Anterior cingulate cortex (tissue), 58 donors: ENCODE results near the gene IRF8.
"Not testable (repeated sequence)": the region's sequence is repeated elsewhere in the genome, so short reads cannot be mapped to it uniquely, and the experiment has no call there.

Experiments used
- DNase-seq, 58 donors: peaks; one replicate each; lab custom pipeline; 2025; lab: John Stamatoyannopoulos, UW

Gene IRF8

DNA sequence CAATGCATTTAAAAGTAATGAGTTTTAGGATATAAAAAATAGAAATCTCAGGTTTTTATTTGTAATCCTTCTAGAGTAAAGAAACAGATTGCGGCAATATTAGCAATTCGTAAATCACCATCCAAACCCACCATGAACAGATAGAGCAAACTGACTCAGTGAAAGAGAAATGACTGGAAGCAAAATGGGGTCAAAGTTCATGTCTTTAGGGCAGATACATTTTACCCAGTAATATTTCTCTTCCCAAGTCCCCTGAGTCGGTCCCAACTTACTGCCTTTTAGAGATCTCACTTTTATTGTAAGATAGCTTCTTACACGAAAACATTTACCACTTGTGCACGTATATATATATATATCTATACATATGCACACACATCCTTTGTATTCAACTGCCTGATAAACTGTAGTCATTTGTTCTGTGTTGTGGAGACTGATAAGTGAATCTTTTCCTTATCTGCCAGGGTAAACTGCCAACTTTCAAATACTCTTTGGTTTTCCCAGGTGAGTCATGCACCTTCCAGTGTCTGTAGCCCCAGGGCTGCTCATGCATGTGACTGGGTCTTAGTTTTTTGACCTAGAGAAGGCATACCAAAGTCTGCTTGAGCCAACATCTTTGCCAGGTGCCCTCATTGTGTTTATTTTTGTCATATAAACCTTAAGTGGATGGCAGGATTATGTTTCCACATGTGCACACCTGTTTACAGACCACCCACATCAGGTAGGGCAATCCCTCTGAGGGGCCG lies 7.8 kb upstream of the IRF8 start:
- no peak for DNase-seq

DNA sequence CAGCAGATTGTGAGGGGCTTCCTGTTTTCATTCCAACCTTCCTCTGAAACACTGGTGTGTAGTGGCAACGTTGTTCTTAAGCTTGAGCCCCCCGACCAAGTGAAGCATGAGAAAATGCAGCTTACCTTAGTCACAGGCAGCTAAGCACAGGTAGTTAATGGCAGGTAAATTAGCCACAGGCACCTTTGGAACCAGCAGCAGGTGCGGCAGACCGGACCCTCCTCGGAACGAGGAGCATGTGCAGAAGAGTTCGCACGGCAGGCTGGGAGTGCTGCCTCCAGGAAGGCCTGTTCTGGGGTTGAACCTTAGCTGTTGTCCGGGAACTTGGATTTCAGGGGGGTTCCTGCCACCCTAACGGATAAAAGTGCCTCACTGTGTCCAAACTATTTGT lies 7.2 kb upstream of the IRF8 start:
- DNase-seq, result no peak

DNA sequence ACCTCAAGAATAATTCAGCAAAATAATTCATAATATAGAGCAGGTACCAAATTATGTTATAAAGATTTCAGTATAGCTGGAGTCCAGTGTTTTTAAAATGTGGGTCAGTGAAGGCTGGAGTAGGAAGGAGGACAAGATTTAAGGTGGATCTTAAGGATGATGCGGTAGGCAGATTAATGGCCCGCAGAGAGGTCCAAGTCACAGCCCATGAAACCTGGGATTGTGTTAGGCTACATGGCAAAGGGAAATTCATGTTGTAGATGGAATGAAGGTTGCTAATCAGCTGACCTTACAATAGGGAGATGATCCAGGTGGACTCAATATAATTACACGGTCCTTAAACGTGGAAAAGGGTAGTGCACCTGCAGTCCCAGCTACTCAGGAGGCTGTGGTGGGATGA lies 6.2 kb upstream of the IRF8 start:
- no peak for DNase-seq

DNA sequence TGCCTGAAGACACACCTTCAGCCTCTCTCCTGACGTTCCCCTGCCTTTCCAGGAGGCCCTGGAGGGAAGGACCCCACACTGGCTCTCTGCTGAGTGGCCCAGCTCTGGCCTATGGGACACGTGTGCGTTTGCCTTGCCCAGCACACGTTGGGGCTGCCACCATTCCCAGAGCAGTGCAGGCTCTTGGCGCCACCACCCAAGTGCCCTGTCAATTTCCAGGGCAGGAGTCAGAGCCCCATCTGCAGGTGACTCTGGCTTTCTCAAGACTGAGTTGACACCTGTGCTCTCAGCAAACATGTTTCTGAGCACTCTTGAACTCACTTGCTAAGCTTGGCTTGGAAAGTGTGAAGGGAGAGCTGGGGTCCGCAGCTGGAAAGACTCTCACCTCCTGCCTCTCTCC lies 4.7 kb upstream of the IRF8 start:
- DNase-seq, result no peak

DNA sequence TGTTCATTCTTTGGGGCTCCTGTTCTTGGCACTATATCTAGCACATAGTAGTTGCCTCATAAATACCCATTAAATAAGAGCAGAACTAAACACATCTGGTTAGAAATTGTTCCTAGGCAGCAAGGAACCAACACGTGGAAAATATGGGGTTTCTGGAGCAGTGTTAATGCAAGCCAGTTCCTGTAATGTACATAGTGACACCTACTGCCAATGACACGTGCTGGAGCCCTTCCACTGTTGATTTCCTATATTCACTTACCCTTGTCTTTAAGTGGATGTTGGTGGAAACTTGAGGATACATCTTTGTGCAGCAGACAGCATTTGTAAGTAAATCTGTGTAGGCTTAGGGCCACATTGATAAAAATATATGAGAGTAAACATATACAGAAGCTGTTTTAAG lies 1.6 kb upstream of the IRF8 start:
- DNase-seq, result no peak

DNA sequence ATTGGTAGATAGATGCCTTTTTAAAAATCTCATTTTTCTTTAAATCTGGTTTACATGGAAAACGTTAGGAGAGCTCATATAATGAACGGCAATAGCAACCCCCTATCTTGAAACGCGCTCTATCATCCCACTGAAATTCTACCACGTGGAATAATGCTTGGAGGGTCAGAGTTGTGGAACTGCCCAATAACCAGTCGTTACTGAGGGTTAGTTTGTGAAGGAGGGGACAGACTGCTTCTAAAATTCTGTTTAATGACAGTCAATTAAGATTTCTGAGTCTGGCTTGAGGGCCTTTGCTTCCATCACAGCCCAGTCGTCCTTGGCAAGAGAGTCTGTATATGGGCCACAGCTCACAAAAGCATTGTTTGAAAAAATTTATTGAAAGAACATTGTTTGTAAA lies 482 bp downstream of the IRF8 start:
- DNase-seq, result no peak

DNA sequence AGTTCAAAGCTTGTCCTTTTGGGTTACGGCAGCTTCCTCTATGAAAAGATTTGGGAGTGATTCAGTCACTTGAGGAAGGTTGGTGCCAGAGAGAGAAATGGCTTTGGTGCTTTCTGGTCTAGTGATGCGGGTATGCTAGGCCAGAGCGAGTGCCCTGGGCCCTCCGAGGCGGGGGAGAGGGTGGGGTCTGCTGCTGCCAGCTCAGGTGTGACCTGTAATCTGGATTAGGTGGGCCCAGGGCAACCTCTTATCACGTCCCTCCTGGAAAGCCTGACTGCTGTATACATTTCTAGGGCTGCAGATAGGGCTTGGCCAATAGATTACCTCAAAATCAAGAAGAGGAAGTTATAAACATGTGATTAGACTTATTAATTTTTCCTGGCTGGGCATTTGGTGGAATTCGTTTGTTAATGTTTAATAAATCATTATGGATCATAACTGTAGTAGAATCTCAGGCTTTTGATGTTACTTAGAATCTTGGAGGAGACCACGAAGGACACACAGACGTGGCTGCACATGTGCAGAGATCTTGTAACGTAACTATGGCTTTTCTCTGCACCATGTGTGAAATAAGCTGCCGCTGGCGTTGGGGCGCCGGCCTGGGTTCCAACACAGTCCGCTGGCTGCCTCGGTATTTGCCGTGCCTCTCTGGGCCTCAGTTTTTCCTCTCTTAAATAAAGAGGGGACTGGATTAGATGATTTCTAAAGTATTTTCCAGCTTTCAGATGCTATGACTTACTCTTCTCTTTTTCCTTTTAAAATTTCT lies 1.2 kb downstream of the IRF8 start:
- no peak for DNase-seq

DNA sequence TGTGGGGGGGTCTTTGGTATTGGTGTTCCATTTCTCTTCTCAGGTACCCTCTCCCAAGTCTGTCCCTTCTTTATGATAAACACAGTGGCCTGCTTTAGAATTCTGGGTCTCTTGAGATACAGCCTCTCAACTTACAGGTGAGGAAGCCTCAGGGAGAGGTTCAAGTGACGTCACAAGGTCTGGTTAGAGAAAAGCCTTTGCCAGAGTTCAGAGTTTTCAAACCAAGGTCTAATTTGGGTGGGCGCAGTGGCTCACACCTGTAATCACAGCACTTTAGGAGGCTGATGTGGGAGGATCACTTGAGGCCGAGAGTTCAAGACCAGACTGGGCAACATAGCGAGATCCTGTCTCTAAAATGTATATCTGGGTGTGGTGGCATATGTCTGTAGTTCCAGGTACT lies 2.1 kb downstream of the IRF8 start:
- DNase-seq, result no peak

DNA sequence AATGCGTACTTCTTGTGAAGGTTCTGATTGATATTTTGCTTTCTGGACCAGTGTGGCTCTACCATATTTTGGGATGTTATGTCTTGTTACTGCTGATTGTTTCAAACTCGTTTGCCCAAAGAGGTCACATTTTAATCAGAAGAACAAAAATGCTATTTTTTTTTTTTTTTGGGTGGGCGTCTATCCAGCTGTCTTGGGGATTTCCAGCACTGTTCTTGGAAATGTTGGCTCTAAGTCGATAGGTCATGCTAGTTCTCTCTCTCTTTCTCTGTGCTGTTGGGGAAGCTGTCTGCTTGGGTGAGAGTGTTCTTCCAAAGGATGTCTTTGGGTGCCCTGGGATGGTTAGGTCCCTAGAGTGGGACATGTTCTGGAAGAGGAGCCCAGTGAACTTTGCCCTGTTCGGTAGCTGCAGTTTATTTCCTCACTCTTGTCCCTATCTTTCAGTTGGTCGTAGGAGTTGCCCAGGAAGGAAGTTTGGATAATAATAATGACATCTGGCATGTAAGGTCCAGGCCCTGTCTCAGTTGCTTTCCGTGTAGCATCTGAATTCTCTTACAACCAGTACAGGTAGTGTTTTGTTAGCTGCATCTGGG lies 2.9 kb downstream of the IRF8 start:
- no peak for DNase-seq

DNA sequence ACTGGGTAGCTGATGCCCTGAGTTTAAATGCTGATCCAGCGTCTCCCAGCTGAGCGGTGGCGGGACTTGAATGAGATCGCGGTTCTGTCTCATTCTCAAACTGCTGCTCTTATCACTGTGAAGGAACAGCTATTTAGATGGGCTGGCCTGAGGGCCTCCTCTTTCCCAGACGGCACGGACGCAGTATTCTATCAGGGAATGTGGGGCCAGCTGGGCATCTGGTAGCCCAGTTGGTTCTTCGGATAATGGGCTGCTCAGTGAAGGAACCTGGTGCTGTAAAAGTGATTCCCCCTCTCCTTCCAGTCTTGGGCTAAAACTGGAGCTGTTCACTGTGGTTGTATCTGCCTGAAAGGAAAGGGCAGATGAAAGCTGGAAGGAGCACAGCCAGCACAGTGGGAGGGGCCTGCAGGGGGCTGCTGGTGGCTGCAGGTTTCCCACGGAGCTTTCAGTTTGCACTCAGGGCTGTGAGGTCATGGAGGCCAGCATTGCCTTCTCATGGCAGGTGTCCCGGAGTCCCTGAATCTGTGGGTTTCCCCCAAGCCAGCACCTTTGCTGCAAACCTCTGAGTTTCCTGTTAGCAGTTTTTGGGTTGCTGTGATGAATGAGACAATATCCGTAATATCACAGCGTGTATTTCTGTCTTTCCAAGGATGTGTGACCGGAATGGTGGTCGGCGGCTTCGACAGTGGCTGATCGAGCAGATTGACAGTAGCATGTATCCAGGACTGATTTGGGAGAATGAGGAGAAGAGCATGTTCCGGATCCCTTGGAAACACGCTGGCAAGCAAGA lies 3.6 kb downstream of the IRF8 start:
- DNase-seq, result no peak

DNA sequence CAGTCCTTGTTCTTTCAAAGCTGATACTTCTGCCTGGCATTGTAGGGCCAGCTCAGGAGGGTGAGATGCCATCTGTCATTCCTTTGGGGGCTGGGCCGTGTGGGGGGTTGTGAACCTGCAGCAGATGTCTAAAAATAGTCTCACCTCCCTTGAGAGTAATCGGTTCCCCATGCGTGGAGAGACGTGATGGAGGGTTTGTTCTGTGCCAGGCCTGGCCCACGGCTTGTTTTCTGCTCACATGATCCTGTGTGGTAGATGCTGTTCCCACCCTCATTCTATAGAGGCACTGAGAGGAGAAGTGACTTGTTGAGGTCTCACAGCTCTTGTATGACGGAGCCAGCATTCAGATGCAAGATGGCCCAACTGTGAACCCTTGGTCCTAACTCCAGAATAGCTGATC lies 4.6 kb downstream of the IRF8 start:
- DNase-seq, result no peak

DNA sequence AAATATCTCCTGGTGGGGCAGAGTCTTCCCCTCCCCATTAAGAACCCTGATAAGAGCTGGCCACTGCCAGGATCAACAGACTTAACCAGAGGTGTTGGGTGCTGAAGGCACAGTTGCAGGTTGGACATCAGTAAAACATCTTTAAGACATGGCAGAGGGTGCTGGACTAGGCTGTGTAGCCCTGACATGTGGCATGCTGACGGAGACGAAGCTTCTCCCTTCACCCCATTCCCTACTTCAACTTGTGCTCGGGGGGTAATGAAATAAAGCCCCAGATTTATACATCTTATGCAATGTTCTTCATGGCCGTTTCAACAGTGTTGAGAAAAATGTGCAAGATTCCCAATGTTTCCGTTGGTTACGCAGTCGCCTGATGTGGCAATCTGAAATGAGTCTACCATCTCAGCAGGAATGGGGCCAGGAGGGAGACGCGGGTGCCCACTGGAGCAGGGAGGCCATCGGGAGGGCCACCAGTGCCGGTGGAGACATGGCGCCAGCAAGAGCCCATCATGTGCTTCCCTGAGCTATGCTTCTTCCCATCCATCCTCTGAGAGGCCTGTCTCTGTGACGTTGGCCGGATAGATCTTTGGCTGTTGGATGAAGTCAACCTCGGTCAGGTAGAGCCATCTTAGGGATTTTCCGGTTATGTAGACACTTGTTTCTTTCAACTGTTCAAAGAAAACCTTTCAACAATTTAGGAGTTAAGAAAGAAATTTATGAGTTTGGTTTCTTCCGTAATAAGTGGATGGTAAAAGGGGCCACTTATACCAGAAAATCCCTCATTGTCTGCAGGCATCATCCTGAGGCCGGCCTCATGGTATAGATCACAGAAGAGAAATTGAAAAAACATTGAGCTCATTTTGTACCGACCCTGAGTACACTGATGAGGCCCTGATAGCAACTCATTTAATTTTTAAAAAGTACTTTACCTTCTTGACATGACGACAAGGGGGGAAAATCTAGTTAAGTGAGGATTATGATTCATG lies 6.4 kb downstream of the IRF8 start:
- DNase-seq, result no peak

DNA sequence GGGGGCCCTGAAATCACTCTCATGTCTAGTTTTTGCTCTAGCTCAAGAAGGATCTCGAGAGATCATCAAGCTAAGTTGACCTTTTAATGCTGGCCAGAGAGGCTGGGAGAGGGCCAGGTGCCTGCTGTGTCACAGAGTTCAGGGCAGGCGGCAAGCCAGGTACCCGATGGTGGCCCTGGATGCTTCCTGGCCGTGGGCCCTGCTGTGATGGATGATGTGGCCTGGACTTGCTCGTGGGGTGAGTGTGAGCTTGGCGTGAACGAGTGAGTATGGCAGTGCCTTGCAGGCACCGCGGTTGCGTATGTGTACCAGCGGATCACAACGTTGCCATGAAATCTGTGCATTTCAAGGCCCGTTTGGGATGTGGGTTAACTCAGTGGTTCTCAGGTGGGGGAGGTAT lies 7.4 kb downstream of the IRF8 start:
- DNase-seq, result no peak

DNA sequence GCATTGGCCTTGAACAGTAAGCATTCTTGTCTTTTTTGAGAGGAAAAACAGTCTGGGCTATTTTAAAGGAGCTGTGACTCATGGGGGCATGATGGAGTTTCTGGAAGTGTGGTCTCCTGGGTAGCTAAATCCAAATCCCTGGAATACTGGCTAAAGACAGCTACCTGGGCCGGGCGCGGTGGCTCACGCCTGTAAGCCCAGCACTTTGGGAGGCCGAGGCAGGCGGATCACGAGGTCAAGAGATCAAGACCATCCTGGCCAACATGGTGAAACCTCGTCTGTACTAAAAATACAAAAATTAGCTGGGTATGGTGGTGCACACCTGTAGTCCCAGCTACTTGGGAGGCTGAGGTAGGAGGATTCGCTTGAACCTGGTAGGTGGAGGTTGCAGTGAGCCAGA lies 8.3 kb downstream of the IRF8 start:
- not testable (repeated sequence) for DNase-seq

DNA sequence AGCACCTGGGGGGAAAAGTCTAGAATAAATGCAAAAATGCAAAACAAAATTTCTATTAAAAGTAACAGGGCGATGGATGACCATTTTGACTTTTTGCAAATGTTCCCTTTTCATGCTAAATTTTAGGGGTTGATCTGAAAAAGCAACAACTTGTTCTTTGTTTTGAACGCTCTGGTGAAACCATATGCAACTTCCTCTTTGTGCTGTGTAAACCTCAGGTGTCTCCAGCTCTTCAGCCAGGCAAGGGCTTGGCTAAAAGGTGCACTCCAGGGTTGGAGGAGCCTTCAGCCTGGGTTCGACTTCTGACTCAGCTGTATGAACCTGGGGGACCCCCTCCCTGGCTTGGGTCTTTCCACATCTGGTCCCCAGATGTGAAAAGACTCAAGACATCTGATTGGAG lies 9.5 kb downstream of the IRF8 start:
- no peak for DNase-seq

DNA sequence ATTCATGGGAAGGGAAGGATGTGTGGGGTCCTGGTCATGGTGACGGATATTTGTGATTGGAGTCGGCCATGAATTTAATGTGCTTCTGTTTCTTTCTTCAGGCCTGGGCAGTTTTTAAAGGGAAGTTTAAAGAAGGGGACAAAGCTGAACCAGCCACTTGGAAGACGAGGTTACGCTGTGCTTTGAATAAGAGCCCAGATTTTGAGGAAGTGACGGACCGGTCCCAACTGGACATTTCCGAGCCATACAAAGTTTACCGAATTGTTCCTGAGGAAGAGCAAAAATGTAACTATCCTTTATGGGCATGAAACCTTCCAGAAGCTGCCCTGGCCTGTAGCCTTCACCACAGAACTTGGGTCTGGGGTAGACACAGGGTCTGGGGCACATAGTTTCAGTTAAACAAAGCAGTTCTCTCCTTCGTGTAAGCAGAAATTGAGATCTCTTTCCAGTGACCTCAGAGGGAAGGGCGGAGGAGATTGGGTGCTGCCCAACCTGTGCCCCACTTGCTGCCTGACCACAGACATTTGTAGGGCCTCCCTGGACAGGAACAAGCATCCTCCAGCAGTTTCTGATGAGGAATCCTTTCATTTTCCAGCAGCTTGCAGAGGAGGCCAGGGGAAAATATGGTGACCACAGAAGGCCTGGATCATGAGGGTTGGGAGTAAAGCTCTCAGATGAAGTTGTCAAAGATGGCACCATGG lies 10.1 kb downstream of the IRF8 start:
- peak in 3 of 58 donors; percentile 3 to 31 (median 7) for DNase-seq

DNA sequence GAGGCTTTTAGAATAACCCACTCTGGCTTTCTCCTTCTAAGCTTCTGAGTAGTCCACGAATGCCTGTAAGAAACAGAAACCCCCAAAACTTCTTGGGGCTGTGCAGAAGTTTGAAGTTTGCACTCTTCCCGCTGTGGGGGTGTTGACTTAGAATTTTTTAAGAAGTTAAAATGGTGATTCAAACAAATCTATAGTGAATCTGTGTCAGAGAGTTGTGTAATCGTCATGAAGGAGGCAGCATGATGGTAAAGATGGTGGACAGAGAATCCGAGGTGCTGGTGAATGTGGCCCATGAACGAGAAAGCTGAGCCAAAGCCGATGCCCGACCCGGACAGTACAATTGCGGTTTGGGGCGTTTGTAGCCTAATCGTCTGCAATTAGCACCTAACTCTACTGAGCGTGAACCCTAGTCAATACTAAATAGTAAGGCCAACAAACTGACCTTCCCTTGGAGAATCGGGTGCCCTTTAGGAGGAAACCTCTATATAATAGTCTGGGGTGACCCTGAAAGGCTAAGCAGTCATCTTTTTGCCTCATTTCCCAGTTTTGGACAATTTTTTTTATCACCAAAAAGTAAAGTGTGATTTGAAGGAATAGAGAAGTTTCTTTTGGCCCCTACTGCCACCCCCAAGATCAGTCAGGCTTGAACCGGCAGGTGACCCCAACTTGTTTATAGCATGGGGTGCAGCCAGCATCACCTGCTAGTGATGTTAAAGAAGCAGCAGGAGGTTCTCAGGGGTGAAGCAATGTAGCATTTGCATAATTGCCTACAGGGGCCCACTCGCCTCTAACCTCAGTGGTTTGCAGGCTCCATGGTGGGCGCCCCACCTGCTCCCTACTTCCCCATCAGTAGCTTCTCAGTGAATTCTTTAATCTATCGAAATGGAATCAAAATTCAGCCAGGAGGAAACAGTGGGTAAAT lies 11.2 kb downstream of the IRF8 start:
- no peak for DNase-seq

DNA sequence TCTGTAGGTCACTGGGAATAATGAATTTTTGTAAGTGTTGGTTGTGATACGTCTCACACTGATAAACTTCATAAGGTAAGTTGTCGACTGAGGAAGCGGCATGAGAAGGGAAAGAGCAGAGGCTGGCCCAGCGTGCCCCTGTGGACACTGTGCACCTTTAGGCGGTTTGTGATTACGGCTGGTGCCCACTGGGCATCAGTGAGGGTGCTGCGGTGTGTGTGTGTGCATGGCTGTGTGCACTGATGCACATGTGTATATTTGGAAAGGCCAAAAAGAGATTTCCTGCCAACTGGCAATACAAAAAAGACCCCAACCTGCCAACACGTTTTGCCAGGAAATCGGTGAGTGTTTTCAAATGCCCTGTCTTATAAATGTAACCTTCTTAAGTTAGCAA lies 11.9 kb downstream of the IRF8 start:
- DNase-seq, result no peak
